HG03159 (cell line): ENCODE data around the gene ADGRL1.
A peak's percentile ranks its signal among the peaks of the same experiment; 100 is the strongest.

Experiments
- ATAC-seq: cut with Tn5 transposase; IDR thresholded peaks from one replicate; pipeline ENCODE4 v1.9.1; 2021; ENCODE audit warnings: mild to moderate bottlenecking, moderate library complexity; ENCODE audit not compliant: unreplicated experiment

Gene ADGRL1

DNA sequence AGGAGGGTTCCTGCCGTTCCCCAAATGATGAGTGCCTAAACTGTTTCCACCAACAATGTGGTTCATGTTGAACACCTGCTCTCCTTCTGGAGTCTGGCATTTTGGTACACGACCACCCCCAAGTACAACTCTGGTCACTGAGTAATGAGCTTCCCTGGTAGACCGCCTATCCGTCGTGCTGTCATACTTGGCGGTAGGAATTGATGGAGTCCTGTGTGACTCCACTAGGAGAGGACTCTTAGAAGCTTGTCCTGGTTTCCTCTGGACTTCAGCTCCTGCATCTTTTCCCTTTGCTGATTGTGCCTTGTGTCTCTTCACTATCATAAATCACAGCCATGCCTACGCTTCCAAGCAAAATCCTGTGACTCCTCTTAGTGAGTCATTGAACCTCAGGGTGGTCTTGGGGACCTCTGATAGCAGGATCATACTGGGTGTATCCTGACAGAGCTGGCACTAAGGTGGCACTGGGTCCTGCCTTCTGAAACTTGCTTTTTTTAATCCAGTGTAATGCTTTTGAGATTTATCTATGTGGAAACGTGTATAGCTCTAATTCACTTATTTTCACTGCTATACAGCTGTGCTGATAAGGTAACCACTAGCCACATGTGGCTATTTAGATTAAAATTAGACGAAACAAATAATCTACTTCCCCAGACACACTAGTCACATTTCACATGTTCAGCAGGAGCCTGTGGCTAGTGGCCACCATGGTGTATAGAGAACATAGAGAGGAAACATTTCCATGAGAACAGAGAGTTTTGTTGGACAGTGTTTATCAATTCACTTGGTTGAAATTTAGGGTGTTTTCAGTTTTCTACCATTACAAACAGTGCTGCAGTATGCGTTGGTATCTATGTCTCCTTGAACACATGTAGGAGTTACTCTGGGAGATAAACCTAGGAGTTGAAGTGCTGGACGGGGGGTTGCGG is 63.4 kb downstream of the ADGRL1 start:
- ATAC-seq, result no peak

DNA sequence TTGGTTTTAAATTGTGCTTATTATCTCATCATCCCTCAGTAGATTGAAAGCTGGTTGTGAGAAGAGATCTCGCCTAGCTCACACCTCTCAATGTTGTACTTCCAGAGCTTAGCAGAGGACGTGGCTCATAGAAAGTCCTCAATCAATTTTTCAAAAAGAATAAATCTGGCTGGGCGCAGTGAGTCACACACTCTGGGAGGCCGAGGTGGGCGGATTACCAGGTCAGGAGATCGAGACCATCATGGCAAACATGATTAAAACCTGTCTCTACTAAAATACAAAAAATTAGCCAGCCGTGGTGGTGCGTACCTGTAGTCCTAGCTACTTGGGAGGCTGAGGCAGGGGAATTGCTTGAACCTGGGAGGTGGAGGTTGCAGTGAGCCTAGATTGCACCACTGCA is 64.9 kb downstream of the ADGRL1 start:
- ATAC-seq, result no peak

DNA sequence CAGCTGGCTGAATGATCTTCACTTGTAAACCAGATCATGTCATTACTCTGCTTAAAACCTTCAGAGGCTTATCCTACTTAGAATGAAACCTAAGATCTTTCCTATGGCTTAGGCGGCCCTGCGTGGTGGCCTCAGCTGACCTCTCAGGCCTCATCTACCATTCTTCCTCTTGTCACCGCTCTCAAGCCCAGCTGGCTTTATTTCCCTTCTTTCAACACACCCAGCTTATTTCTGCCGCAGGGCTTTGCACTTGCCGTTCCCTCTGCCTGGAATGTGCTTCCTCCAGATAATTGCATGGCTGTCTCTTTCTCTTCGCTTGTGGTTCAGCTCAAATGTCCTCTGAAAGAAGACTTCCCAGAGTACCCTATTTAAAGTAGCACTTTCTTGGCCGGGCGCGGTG is 66.0 kb downstream of the ADGRL1 start:
- ATAC-seq, result no peak

DNA sequence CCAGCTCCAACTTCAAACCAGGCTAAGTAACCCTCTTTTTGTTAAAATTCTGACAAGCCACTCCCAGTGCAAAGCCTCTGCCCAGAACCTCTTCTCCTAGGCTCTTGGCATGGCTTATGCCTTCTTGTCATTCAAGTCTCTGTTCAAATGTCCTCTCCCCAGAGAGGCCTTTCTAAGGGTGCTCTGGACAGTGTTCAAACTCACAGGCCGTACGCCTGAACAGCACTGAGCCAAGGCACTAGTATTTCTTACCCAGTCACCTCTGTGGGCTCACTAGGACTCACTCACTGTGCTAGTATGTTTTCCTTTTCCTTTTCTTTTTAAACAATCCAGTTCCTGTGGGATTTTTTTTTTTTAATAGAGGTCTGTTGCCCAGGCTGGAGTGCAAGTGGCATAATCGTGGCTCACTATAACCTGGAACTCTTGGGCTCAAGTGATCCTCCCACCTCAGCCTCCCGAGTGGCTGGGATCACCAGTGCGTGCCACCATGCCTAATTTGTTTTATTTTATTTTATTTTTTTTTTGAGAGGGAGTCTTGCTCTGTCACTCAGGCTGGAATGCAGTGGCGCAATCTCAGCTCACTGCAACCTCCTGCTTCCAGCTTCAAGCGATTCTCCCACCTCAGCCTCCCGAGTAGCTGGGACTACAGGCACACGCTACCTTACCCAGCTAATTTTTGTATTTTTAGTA is 67.2 kb downstream of the ADGRL1 start:
- no peak for ATAC-seq

DNA sequence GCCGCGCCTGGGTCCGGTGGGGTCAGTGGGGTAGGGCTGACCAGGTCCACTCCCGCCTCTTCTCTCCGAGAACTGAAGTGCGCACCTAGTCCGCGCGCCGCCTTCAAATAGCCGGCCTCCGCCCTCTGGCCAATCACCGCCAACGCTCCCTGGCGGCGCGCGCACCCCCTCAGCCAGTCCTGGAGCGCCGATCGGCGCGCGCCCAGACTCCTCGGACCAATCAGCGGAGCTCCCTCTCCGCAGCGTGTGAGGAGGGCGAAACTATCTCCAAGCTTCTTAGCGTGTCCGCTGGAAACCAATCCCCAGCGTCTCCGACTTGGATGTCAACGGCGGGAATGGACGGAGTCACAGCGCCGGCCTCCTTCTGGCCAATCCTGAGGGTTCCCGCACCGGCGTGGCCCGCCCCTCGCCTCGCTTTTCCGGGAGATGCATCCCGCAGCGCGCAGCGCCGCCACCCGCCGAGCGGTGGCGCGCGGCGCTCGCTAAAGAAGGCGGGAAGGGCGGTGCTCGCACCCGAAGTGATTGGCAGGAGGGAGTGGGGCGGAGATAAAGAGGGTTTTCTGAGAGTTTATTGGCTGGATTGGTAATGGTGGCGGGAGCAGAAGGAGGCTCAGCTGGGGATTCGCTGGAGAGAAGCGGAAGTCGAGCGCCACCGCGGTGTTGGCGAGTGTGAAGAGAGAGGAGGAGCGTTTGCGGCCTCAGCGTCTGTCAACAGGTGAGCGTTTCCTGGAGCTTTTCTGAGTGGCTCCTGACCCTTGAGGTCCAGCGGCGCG is 69.3 kb downstream of the ADGRL1 start, which contains the start of gene ASF1B:
ASF1B (minus strand) TSS at position 81 of the 773 bp plus-strand sequence. CDS start 133 bp downstream, outside the sequence.
- ATAC-seq, result peak; percentile 82

DNA sequence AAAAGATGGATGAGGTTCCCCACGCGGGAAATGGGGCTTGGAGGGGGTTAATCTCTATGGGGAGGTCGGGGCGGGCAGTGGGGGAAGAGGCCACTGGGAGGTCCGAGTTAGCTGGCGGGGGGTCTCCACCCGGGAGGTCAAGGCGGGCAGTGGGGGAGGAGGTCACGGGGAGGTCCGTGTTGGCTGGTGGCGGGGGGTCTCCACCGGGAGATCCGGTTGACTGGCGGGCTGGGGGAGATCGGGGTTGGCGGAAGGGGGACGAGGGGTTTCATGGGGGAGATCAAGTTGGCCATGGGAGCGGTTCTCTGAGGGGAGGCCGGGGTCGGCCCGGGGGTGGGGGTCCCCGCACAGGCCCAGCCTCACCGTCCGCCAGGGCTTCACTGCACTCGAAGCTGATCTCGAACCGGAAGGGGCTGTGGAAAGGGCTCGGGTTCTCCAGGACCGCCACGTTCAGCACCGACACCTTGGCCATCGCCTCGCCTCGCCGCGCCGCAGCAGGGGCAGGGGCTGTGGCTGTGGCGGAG is 69.9 kb downstream of the ADGRL1 start:
- ATAC-seq, result peak; percentile 5

DNA sequence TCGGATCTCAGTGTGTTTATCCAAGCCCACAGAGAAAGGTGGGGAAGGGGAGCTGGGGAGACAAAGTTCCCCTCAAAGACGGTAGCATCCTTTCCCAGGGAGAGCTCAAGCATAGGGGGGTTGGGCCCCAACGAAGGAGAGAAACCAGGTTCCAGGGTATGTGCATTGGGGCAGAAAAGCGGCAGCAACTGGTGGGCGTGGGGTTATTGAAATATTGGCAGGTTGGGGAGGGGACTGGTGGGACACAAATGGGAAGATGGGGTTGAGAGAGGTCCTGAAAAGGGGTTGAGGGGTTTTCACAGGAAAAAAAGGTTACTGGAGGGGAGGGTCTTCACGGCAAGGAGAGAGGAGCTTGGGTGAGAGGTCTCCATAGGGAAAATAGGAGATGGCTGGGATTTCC is 70.6 kb downstream of the ADGRL1 start:
- ATAC-seq, result no peak

DNA sequence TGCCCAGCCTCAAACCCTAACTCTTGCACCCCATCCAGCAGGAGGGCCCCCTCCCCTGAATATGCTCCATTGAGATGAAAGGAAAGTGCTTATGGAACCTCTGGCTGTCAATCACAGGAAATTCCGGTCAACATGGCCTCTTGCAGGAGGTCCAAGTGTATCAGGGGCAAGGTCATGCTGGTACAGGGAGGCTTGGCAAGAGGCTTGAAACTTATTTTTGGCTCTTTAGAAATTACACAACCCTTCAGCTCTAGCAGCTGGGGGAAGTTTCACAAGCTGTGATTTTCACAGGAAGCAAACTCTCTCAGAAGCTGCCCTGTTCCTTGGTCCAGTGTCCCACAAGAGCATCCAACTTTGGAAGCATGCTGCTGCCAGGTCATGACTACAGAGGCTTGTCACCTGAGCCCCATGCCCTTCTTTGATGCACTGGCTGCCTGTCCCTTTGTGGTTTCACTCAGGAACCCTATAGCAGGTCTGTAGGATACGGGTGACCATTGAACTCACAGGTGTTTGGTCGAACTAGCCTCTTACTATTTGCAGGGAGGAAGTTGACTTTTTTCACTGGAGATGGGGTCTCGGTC is 78.0 kb downstream of the ADGRL1 start:
- no peak for ATAC-seq

DNA sequence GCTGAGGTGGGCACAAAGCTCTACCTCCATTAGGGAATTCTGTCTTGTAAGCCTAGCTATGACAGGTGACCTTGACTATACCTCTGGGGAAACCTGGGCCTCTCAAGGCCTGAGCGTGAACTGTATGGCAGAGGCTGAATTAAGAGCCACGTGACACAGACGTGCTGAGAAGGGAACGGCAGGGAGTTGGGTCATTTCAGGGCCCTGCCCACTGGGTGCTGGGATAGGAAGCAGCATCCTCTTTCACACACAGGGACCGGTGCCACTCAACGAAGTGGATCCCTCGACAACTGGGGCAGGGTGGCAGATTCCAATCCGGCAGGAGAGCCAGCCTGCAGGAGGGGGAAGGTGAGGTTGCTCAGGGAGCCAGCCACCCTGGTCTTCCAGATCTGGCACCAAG is 78.8 kb downstream of the ADGRL1 start:
- no peak for ATAC-seq

DNA sequence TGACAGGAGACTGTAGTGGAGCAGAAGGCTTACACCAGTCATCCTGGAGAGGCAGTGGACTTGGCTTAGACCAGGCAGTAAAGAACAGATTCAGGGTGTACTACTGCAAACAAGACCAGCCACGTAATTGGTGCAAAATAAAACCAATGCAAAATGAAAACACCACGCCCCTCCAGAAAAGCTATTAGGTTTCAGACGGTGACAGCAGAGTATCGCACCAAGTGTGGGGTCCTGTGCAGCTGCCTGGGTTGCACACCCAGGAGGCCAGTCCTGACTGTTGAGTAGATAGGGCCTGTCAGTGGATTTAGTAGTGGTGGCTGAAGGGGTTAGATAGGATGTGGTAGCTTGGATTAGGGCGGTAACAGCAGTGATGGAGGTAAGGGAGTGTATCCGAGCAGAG is 83.0 kb downstream of the ADGRL1 start:
- ATAC-seq, result no peak

DNA sequence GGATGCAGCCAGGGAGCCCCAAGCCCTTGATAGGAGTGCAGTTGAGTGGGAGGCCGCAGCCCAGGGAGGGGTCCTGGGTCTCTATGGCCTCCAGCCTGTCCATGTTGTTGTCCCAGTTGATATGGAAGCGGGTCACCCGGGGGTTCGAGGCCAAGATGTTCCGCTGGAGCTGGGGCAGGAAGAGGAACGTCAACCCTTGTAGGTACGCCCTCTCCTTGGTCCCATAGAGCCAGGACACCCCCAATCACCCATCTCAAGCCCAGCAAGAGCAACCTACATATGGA is 85.5 kb downstream of the ADGRL1 start:
- ATAC-seq, result no peak

DNA sequence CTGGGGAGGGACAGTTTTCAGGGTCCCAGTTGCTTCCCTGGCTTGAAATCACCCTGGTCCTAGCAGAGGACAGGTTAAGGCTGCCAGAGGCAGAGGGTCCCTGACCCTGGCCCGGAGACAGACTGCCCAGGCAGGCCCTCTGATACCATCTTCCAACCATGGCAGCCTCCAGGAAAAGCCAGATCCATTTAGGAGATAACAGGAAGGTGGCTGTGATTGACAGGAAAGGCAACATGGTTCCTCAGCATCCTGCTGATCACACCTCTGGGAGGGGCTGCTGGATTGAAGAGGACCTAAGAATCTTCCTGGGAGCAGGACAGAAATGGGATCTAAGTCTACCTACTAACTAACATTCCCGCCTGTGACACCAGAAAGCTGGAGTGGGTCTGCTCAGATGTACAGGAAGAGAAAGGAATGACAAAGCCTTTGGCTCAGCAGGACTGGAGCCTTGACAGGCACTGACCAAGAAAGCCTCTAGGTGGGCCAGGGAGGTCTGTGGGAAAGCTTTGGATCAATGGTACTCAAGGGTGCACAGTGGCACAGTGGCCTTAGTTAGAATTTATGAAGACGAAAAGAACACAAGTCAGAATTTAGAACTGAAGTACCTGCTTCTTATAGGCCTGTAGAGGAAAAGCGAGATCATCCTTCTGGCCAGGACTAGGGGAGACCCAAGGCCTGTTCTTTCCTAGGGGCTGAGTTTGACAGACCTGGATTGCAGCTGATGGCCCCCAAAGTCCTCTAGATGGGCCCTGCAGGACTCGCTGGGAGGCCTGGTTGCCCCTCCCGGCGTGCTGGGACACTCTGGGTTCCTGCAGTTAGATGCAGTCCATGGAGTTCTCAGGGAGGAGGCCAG is 86.1 kb downstream of the ADGRL1 start:
- ATAC-seq, result no peak

DNA sequence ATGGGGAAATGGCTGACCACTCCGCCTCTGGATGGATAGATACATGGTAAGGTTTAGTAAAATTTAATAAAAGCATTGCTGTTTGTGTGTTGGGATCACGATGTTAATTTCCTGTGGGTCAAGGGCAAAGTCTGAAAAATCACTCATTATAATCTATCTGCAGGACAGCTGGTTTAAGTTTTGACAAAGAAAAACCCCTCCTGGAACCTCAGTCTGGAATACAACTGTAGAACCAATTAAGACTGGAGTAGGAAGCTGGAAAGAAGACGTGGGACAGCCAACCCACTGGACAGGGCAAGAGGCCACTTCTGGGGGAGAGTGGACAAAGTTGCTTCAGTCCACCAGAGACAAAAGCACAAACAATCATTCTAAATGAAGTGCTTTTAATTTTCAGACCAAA is 86.8 kb downstream of the ADGRL1 start:
- ATAC-seq, result no peak

DNA sequence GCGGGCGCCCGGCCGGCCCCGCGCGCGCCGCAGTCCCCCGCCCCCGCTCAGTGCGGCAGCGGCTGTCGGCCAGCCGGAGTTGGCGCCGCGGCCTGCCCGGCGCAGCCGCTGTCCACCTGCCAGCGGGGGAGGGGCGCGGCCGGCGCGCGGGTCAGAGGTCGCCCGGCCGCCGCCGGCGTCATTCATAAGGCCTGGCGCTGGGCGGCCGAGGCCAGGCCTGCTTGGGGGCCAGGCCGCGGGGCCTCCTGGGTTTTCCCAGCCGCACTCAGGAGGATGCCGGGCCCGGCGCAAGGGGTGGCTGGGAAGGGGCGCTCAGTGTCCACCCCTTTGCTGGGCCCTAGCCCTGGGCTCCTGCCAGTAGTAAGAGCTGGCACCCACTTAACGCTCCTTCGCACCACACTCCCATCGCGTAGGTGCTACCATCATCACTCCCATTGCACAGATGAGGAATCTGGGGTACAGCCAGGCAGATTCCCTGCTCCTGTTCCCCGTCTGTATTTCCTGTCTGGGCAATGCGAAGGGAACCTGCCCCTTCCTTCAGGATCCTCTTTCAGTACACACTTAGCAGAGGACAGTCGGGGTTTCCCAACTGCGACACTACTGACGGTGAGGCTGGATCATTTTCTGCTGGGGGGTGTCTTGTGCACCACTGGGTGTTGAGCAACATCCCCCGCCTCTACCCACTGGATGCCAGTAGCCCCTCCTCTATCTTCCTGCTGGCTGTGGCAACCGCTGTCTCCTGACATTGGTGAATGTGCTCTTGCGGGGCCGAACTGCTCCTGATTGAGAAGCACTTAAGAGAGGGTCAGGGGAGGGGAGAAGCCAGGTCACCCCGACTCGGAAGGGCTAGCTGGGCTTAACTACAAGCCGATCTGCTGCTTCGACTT is 87.6 kb downstream of the ADGRL1 start:
- no peak for ATAC-seq

DNA sequence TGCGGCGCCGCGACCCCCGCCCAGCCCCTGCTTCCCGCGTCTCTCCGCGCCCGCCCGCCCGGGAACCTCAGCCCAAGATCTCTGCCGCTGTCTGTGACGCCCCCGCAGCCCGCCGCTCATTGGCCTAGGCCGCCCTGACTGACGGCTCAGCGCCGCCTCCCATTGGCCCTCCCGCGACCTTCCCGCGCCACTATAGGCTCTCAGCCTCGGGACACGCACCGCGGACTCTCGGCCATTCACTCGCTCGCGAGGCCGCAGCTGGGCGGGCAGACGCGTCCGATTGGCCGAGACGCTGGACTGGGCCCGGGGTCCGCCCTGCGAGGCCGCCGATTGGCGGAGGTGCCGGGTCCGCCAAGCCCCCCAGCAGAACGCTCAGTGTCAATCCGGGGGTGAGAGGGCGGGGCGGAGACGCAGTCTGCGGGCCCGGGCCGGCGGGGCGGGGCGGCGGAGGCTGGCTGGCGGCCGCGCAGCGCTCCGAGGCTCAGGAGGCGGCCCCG is 88.3 kb downstream of the ADGRL1 start, which contains the start of gene PRKACA:
PRKACA (minus strand) TSS at position 95 of the 497 bp plus-strand sequence. CDS start 215 bp downstream, outside the sequence.
- peak; percentile 94 for ATAC-seq

DNA sequence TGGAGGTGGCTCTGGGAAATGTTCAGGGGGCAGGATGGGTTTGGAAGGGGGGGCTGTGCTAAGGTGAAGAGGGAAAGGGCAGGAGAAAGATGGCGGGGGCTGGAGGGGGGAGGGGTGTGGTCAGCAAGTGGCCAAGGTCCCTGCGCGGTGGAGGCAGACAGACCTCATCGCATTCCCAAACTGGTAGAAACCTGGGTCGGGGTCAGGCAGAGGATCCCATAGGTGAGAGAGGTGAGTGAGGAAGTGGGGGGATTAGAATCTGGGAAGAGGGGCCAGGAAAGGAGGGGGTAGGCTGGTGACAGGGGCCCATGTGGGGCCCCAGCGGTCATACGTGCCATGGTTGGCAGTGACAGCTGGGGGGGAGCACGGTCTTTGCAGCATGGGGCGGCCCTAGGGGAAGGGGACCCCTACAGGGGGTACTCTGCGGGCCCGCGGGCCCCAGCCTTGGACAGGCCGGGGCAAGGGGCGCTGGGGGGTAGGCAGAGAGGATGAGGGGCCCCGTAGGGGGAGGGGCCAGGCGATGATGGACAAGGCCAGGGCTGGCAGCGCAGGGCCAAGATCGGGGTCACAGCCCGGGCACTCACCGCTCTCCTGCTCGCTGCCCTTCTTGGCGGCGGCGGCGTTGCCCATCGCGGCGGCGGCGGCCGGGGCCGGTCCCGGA is 88.9 kb downstream of the ADGRL1 start:
- peak; percentile 4 for ATAC-seq

DNA sequence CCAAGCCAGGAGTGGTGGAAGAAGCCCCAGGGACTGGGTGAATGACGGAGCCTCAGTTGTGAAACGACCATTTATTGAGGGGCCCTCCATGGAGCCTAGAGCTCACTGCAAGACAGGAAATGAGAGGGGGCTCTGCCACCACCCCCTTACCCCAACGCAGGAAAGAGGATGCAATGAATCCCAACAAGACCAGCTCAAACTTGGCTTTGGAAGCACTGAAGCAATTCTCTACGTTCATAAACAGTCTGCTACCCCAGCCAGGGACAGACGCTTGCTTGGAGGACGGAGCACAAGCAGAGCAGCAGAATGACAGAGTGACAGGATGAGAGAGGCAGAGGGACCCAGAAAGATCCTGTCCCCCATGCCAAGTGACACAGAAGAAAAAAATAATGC is 89.4 kb downstream of the ADGRL1 start:
- ATAC-seq, result no peak

DNA sequence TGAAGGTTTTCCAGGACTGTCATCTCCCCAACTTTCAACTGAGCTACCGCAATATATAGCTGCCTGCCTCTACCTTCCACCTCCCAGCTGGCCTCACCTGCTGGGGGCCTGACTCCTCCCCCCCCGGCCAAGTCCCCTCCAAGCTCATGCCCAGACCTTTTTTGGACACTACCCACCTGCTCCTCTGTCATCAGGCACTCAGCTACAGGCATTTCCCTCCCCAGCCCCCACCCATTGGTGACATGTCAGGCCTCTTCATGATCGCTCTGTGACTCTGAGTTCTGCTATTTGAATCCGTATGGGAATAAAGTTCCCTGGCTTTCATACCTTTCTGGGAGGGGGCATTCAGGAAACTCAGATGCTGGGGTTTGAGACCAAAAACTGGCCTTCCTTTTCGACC is 90.2 kb downstream of the ADGRL1 start:
- no peak for ATAC-seq
